T47D (cell line): Measurements from ENCODE around the gene TMC3.

Experiments used
- DNase-seq, 2 experiments: peaks; one replicate each; pipeline versions ENCODE4 v3.0.0 to v3.0.0-alpha.2; 2011 to 2012; ENCODE audit warnings: low read depth in 1 of 2, low spot score in 1 of 2
- JUND ChIP-seq: IDR thresholded peaks from 2 replicates; pipeline ENCODE4 v1.6.1; 2012; ENCODE audit warnings: low read depth
- in situ Hi-C: cut with HindIII; loops from 2 replicates; pipeline ENCODE4 v1.10.0; 2016; ENCODE audit warnings: low sequenced_read_pairs, low pct_unique_long_range_greater_than_20kb

The TMC3 gene

DNA sequence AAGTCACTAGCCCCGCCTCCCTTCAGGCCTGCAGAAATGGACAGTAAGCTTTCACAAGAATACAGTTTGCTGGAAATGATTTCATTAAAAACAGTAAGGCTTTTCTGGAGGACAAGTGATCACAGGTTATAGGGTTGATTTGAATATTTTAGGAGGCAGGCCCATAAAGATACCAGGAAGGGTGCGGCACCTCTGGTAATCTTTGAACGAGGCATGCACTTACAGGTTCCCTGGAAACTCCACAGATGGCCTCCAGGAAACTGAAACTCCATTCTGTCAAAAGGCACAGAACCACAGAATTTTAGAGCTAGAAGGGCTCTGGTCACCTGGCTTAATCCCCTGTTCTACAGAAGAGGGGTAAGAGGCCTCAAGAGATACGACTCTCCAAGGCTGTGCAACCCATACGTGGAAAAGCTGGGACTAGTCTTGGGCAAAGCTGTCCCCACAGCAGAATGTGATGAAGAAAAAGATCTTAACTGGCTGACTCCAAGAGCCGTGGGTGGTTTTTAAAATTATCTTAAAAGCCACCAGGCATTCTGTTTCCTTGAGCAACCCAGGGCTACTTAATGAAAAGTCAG, 51.2 kb downstream of the TMC3 start:
- in situ Hi-C loops = no loop called here
- TF ChIP-seq JUND = no peak
- DNase-seq = no peak

DNA sequence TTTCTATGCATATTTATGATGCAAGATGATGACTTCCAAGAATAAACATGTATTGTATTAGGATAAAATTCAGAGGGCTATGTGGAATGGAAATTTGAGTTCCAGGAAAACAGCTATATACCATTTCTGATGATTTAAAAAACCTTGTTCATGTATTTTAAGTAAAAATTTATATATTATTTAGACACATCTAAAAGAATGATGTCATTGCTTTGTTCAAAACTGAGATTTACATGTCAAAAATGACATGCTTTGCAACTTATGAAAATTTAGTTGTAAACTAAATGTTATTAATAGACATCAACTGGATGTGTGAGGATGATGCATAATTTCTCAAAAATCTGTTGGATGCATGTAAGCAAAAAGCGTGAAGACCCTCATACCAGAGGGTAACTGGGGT, 52.3 kb downstream of the TMC3 start:
- no peak for DNase-seq
- TF ChIP-seq JUND = no peak
- in situ Hi-C loops = no loop called here

DNA sequence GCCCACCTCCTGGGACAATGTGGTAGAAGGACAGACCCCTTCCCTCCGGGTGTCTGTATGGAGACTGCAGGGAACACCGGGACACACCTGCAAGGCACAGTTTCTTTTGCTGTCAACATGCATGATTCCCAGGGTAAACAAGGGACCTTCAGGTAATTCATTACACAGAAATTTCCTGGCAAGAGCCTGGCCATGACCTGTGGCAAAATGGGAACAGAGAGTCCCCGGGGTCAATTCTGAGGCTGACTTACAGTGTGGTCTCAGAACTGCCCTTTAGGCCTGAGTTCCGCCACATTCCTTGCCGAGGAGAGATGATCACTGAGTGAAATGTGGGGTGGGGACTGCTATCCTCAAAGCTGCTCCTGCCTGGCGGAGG, 56.4 kb downstream of the TMC3 start:
- in situ Hi-C loops = no loop called here

DNA sequence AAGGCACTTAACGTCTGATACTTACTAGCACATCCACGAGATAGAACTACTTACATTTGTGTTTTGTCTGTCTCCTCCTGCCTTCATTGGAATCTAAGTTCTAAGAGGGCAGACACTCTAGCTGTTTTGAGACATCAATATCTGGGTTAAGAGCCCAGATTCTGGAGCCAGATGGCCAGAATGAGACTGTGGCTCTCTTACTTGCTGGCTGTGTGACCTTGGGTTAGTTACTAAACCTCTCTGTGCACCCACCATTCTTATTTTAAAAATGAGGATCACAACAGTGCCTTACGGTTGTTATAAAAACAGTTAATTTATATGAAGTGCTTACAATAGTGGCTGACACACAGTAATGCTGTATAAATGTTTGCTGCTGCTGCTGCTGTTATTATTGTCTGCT, 57.7 kb downstream of the TMC3 start:
- DNase-seq = no peak
- in situ Hi-C loops = no loop called here
- no peak for TF ChIP-seq JUND

More for the DNA sequence above, 56.4 kb downstream of the TMC3 start:
- TF ChIP-seq JUND = no peak
- no peak for DNase-seq

DNA sequence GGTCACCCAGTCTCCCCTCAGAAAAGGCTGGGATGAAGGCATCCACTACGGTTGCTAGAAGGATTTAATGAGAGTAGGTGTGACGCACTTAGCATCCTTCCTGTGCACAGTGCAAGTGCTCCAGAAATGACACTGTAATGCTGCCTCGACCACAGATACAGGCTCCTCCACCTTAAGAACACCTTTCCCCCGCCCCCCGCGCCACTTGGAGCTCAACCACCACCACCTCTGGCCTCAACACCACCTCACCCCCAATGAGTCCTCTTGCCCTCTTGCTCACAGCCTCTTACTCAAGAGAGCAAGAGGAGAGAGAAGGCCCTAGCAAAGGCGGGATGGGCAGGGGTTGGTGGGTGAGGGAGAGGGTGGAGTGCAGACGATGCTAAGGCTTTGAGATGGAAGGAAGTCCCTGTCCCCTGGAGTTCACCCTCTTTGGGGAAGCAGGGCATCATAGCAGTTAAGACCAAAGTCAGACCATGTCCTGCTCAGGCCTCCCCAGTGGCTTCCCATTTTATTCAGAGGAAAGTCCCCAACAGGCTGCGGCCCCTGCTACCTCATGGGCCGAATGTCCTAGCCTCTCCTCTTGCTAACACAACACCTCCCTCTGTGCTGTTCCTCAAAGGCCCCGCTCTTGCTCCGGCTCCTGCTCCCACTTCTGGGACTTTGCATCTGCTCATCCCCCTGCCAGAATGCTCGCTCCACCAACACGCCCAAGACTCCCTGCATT, 58.4 kb downstream of the TMC3 start:
- no peak for DNase-seq
- no peak for TF ChIP-seq JUND
- in situ Hi-C loops = no loop called here

DNA sequence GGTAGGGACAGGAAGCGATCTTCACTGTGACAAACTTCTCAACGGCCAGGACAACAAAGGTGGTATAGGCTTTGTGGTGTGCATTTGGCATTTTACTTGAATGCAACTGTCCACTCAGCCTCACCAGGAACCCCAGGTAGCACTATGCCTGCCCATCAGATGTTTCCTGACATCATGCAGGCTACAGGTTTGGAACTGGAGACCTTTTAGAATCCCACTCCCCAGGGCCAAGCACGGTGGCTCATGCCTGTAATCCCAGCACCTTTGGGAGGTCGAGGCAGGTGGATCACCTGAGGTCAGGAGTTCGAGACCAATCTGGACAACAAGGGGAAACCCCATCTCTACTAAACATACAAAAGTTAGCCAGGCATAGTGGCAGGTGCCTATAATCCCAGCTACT, 59.6 kb downstream of the TMC3 start:
- no peak for DNase-seq
- in situ Hi-C loops = no loop called here
- no peak for TF ChIP-seq JUND

DNA sequence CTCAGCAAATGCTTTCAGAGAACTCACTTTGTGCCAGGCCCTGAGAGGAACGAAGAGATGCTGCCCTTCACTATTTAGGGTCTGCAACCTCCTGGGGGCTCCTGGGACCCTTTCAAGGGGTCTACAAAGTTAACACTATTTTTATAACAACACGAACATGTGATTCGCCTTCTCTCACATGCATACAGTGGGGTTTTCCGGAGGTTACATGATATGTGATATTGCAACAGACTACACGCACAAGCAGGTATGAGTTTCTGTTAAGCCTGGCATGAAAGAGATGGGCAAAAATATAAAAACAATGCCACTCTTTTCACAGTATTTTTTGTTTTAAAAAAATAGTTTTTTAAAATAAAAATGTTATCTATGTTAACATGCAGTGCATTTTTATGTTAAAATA, 60.3 kb downstream of the TMC3 start:
- DNase-seq = no peak
- no peak for TF ChIP-seq JUND
- in situ Hi-C loops = no loop called here

DNA sequence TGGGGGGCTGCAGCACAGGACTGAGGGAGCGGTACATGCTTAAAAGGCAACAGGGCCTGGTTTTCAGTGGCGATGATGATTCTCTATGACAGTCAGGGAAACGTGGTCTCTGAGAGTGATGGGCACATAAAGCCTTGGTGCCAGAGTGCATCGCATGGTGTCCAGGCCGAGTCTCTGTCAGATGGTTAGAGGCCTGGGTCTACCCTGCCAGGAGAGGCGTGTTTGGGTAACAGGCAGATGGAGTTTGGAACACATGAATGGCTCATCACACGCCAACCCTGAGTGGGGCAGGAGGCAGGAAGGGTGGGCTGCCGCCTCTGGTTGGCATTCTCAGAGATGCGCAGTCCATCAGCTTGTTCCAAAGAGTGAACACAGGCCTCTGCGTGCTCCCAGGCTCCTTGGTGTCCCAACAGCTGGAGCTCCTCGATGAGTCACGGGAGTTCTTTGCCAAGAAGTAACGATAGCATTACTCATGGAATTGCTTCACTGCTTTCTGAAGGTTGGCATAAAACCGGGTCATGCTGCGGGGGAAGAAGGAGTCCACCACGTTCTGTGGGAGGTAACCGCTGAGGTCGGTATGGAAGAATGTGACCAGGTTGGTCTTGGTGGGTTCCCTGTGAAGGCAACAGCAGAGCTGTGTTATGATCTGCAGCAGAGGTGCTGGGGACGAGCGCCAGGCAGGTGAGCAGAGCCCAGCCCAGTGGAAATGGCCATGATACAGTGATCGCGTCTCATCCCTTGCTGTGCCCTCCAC, 61.0 kb downstream of the TMC3 start:
- TF ChIP-seq JUND = no peak
- no peak for DNase-seq
- in situ Hi-C loops = no loop called here

DNA sequence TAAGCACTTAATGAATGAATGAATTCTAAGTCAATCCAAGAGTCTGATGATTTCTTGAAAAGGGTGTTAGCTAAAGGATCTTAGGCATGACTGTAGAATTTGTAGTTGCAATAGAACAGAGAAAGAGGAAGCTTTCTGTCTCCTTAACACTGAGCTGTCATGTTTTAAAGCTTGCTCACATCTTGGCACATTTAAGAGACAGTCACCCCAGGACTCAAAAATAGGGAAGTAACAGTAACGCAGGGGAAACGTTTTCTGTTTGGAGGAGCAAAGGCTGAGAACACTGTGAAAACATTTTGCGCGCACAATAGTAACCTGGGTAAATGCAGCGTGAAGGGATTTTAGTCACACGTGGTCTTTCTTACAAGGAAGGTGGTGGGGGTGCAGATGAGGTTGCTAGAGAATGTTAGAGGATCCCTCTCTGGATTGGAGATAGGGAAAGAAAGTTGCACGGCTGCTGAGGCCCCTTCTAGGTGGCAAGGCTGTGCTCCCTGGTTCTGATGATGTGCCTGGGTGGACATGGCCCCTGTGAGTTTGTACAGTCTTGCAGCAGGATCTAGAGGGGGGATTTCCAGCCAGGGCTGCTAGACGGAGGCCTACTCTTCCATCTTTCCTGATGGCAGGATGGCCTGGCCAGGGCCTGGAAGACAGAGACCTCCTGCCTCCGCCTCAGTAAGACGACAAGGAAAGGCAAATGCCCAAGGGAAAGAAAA, 62.1 kb downstream of the TMC3 start:
- no peak for DNase-seq
- in situ Hi-C loops = no loop called here

DNA sequence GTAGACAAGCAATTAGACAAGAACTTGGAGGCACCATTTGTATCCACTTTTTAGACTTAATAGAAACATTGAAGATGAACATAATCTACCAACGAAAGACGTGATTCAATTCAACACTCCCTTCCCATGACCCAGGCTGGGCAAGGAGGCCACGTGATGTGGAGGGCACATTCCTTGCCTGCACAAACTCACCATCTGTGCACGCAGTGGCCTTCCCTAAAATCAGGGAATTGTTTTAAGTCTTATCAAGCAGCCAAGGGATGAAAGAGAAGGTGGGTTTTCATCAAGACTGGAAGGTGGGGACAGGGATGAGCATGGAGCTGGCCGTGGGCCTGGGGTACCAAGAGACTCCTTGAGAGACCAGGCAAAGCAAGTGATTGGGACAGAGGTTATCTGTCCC, 63.5 kb downstream of the TMC3 start:
- no peak for TF ChIP-seq JUND
- in situ Hi-C loops = no loop called here
- DNase-seq = no peak

More for the DNA sequence above, 62.1 kb downstream of the TMC3 start:
- TF ChIP-seq JUND = no peak

DNA sequence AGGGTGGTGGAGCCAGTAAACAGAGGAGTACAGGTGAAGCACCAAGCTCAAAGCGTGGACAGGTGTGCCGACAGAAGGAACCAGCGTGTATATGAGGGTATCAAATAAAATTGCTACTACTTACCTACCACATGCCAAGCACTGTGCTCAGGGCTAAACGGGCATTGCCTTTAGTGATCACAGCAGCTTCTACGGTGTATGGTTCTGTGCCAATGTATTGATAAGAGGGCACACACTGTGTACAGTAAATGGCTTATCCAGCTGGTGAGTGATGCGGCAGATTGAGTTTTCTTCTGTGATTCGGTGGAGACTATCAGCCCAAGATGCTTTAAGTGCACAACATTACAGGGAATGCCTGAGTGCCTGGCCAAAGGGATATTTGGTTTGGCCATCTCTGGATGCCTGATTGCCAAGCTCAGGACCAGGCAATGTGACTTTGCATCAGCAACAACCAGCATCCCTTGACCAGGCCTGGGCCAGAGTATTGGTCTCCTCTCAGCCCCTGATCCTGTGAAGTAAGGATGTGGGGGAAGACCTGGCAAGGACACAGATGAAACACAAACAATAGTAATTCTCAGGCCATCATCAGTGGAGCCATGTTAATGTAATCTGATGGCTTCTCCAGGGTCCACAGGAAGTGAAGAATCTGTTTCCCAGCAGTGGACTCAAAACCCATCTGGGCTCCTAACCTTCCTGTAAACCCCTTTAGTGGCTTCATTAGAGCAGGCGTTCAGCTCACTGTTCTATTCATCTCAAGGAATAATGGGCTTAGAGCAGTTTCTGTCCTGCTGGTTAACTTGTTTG, 64.2 kb downstream of the TMC3 start:
- no peak for TF ChIP-seq JUND
- in situ Hi-C loops = no loop called here
- DNase-seq = no peak

DNA sequence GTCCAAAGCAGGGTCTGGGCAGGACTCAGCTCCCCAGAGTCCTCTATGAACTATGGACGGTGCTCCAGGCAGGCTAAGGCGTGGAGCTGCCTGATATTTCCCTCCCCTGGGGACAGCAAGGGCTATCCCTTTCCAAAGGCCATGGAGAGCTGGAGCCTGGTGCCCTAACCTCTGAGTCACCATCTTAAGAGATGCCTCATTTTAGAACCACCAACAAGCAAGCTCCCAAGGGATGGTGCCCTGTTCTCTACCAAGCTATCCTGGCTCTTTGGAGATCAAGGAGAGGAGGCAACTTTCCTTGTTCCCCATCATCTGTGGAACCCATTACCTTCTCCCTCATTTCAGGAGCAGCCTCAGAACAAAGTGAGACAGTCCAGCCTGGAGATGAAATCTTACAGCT, 65.8 kb downstream of the TMC3 start:
- in situ Hi-C loops = no loop called here
- TF ChIP-seq JUND = no peak
- DNase-seq = no peak
